Measurements from ENCODE around the gene CBLC. TPM values are rescaled to one million over a fixed set of nuclear protein-coding genes. Genes with fewer than 3 reads are reported as not detected.

CBLC gene
- total and polyA plus RNA-seq, 10 of the 15 experiments (the other 5 are each of a cell fraction or from before 2014, with no cell fraction given), result not detected

- TF ChIP-seq POLR2AphosphoS5 (IDR thresholded peaks at IDR 0.05; ENCODE audit: low read length) (no peak), BHLHE40 (IDR thresholded peaks at IDR 0.05; ENCODE audit: borderline replicate concordance in 1 of 2, low read depth in 2 of 2, low read length in 1 of 2) (peak in 1 of 2 experiments; percentile 33; a peak in 1 of 4 replicates), ZNF622 (IDR thresholded peaks at IDR 0.05) (no peak), CBX3 (IDR thresholded peaks at IDR 0.05; ENCODE audit: borderline replicate concordance, low read depth) (no peak), ZNF24 (IDR thresholded peaks at IDR 0.05) (no peak), CBFB (IDR thresholded peaks at IDR 0.05; ENCODE audit: low read depth) (no peak), POLR2A (IDR thresholded peaks at IDR 0.05; ENCODE audit: low read depth, low read length) (0 out of 2 replicates have a peak, but pooled peaks have one; percentile 26), LARP7 (IDR thresholded peaks at IDR 0.05) (no peak), CEBPB (IDR thresholded peaks at IDR 0.05; ENCODE audit: borderline replicate concordance in 1 of 2, low read depth in 2 of 2, low read length in 2 of 2) (no peak), MXI1 (IDR thresholded peaks at IDR 0.05; ENCODE audit: low read depth, low read length) (no peak), POU2F2 (IDR thresholded peaks at IDR 0.05; ENCODE audit: borderline replicate concordance, low read depth, low read length) (0 out of 3 replicates have a peak, but pooled peaks have one; percentile 2), CBX5 (IDR thresholded peaks at IDR 0.05; ENCODE audit: low read depth) (no peak), ZNF274 (IDR thresholded peaks at IDR 0.05; ENCODE audit: insufficient read depth, insufficient read length) (no peak), FOXM1 (IDR thresholded peaks at IDR 0.05; ENCODE audit: low read depth, low read length) (no peak), SMARCA5 (IDR thresholded peaks at IDR 0.05) (0 out of 2 replicates have a peak, but pooled peaks have one; percentile 24), GABPA (IDR thresholded peaks at IDR 0.05; ENCODE audit: low read depth) (no peak), HDAC6 (IDR thresholded peaks at IDR 0.05; ENCODE audit: unreplicated experiment) (no peak), MAX (IDR thresholded peaks at IDR 0.05; ENCODE audit: low read depth, low read length) (no peak), RELA (IDR thresholded peaks at IDR 0.05; ENCODE audit: borderline replicate concordance, partially characterized antibody) (no peak), NR2C2 (IDR thresholded peaks at IDR 0.05; ENCODE audit: borderline replicate concordance, control insufficient read depth, insufficient read length, low read depth) (no peak), HDAC2 (IDR thresholded peaks at IDR 0.05) (no peak), PAX8 (IDR thresholded peaks at IDR 0.05) (no peak), PAX5 (IDR thresholded peaks at IDR 0.05; ENCODE audit: borderline replicate concordance, low read depth, low read length) (no peak), USF1 (IDR thresholded peaks at IDR 0.05; ENCODE audit: borderline replicate concordance, extremely low read length, insufficient read depth, low read depth, low read length) (no peak), USF2 (IDR thresholded peaks at IDR 0.05; ENCODE audit: borderline replicate concordance, low read depth, low read length) (no peak), NBN (IDR thresholded peaks at IDR 0.05) (peak; percentile 52; the same call in 1 of the 2 replicates), ZBTB4 (CRISPR knock-in tag; IDR thresholded peaks at IDR 0.05) (no peak), SUZ12 (IDR thresholded peaks at IDR 0.05; ENCODE audit: unreplicated experiment) (no peak), SMAD5 (IDR thresholded peaks at IDR 0.05; ENCODE audit: low read depth) (no peak)
Observed at GRCh38 chr19:44747739-44748425, 29.8 kb upstream of the CBLC start (continued).

Data from GM12878 (cell line).